GM18868 (cell line): ENCODE results near the gene EIF4B.
A peak's percentile ranks its signal among the peaks of the same experiment; 100 is the strongest.
"Not testable (repeated sequence)": the region's sequence is repeated elsewhere in the genome, so short reads cannot be mapped to it uniquely, and the experiment has no call there.

Experiments
- ATAC-seq: cut with Tn5 transposase; IDR thresholded peaks from one replicate; pipeline ENCODE4 v1.9.1; 2021; ENCODE audit warnings: mild to moderate bottlenecking, moderate library complexity; ENCODE audit not compliant: unreplicated experiment

The EIF4B gene

GRCh38 chr12:52992699-52993557 is 13.3 kb upstream of the EIF4B start:
- ATAC-seq: no peak

- ATAC-seq: no peak
Observed at GRCh38 chr12:52993558-52993869, 12.7 kb upstream of the EIF4B start.

- ATAC-seq: no peak
Observed at GRCh38 chr12:53004178-53004577, 2.1 kb upstream of the EIF4B start.

- no peak for ATAC-seq
Observed at GRCh38 chr12:53004582-53004981, 1.7 kb upstream of the EIF4B start.

GRCh38 chr12:53005215-53005985 is 856 bp upstream of the EIF4B start:
- ATAC-seq: no peak

GRCh38 chr12:53006810-53007309 is 604 bp downstream of the EIF4B start:
- ATAC-seq: peak; percentile 22

- ATAC-seq: no peak
Observed at GRCh38 chr12:53007343-53007742, 1.1 kb downstream of the EIF4B start.

- ATAC-seq: not testable (repeated sequence)
Observed at GRCh38 chr12:53008760-53009159, 2.5 kb downstream of the EIF4B start.

GRCh38 chr12:53010955-53011354 is 4.7 kb downstream of the EIF4B start:
- ATAC-seq: no peak

GRCh38 chr12:53011889-53012288 is 5.6 kb downstream of the EIF4B start:
- ATAC-seq: no peak

- ATAC-seq: no peak
Observed at GRCh38 chr12:53012928-53013327, 6.7 kb downstream of the EIF4B start.

GRCh38 chr12:53014709-53015108 is 8.5 kb downstream of the EIF4B start:
- no peak for ATAC-seq

- ATAC-seq: no peak
Observed at GRCh38 chr12:53025250-53025649, 19.0 kb downstream of the EIF4B start.

- not testable (repeated sequence) for ATAC-seq
Observed at GRCh38 chr12:53027014-53027413, 20.8 kb downstream of the EIF4B start.

- no peak for ATAC-seq
Observed at GRCh38 chr12:53031616-53032015, 25.4 kb downstream of the EIF4B start.

- ATAC-seq: not testable (repeated sequence)
Observed at GRCh38 chr12:53033832-53034231, 27.6 kb downstream of the EIF4B start.

- no peak for ATAC-seq
Observed at GRCh38 chr12:53034459-53034858, 28.2 kb downstream of the EIF4B start.

- no peak for ATAC-seq
Observed at GRCh38 chr12:53036802-53037201, 30.5 kb downstream of the EIF4B start.

GRCh38 chr12:53039851-53040250 is 33.6 kb downstream of the EIF4B start:
- ATAC-seq: no peak

- ATAC-seq: no peak
Observed at GRCh38 chr12:53042607-53043454, 36.6 kb downstream of the EIF4B start.

- ATAC-seq: no peak
Observed at GRCh38 chr12:53044052-53044581, 37.9 kb downstream of the EIF4B start.
